Ovary (tissue), 3 donors: ENCODE measurements around the gene UBE2A.

ENCODE experiments used
- CTCF ChIP-seq, 3 donors: fragments of 450-650 bp in 2 of 3; fragments of 200-600 bp in 1 of 3; IDR thresholded peaks; one replicate each; pipeline versions ENCODE4 v1.5.1 to v1.8.0; 2016 to 2022; ENCODE audit warnings: antibody characterized with exemption in 3 of 3, mild to moderate bottlenecking in 1 of 3
- POLR2A ChIP-seq: fragments of 450-650 bp; IDR thresholded peaks from one replicate; pipeline ENCODE4 v1.6.1; 2017; ENCODE audit warnings: antibody characterized with exemption, mild to moderate bottlenecking, moderate library complexity
- donor health status: DM: no; HTN: no; CAD: no.

GRCh38 chrX:119549327-119550016 is 24.9 kb upstream of the UBE2A start:
- TF ChIP-seq CTCF (IDR thresholded peaks at IDR 0.05) (no peak), POLR2A (no peak)
